ENCODE results near the gene CBLL1. TPM values are rescaled to one million over a fixed set of nuclear protein-coding genes. Genes with fewer than 3 reads are reported as not detected.

CBLL1 gene
- 43.2 and 45.4 TPM in 2 replicates for total RNA-seq (2014; rRNA removed; shearing (Covaris generic))

DNA sequence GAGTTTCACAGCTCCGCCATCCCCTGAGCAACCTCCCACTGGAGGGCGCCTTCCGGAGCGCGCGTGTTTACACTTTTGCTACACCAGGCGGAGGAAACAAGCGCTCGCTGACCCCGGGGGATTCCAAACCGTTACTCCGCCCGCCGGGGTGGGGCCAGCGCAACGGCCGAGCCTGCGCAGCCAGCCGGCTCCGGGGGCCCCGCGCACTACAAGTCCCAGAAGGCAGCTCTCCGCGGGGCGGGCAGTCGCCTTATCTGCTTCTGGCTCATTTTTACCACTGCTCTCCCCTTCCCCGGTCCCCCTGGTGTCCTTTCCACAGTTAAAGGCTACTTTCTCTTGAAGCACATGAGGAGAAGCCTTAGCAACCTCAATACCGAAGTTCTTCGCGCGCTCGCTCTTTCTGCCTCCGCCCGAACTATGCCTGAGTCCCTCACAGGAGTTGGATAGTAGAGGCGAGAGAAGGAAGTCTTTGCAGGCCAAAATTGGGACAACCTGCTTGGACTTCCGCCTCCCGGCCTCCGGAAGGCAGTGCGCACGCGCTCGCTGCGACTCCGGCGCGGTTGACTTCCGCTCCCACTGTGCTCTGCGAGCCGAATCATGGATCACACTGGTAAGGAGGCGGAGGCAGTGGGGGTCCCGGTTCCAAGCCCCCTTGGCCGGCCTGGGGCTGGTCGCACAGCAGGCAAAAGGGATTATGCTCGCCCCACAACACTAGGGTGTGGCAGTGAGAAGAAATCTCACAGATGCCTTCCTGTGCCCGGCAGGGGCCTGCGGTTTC is at the start of gene CBLL1:
CBLL1 (plus strand) TSS at position 576 of the 778 bp plus-strand sequence; CDS start at position 598, 22 bp downstream.
- DNase-seq = peak; percentile 97
- no peaks in the 10 kb centered on the region for H3K27me3 ChIP-seq
- peaks cover 9% of the 10 kb centered on the region for H3K36me3 ChIP-seq
- H3K4me1 ChIP-seq = peaks cover 6% of the 10 kb centered on the region; the same call in 1 of the 2 replicates
- H3K4me3 ChIP-seq = peak within 1 kb of the TSS; percentile 75
- peak within 1 kb of the TSS; percentile 88 for H3K27ac ChIP-seq
- no peaks in the 10 kb centered on the region for H3K9me3 ChIP-seq (replicated peaks)

GRCh38 chr7:107694386-107694785 is 49.6 kb upstream of the CBLL1 start:
- no peaks in the 10 kb centered on the region for H3K27me3 ChIP-seq
- H3K27ac ChIP-seq = peak overlapping the region; percentile 84
- DNase-seq = peak; percentile 85 to 94

GRCh38 chr7:107696330-107696946 is 47.5 kb upstream of the CBLL1 start:
- H3K9me3 ChIP-seq (replicated peaks) = no peaks in the 10 kb centered on the region
- H3K27me3 ChIP-seq = no peaks in the 10 kb centered on the region
- no peak overlapping the region for H3K27ac ChIP-seq
- H3K36me3 ChIP-seq = no peaks in the 10 kb centered on the region
- peaks cover 49% of the 10 kb centered on the region for H3K4me1 ChIP-seq
- no peak for DNase-seq
- H3K4me3 ChIP-seq = no peak overlapping the region

More at GRCh38 chr7:107694386-107694785, 49.6 kb upstream of the CBLL1 start:
- no peaks in the 10 kb centered on the region for H3K9me3 ChIP-seq (replicated peaks)
- peaks cover 63% of the 10 kb centered on the region for H3K4me1 ChIP-seq
- no peaks in the 10 kb centered on the region for H3K36me3 ChIP-seq
- peak overlapping the region; percentile 47 for H3K4me3 ChIP-seq

GRCh38 chr7:107697321-107698049 is 46.5 kb upstream of the CBLL1 start:
- Histone ChIP-seq H3K36me3 (no peaks in the 10 kb centered on the region), H3K27ac (no peak overlapping the region), H3K4me3 (no peak overlapping the region), H3K9me3 (replicated peaks) (no peaks in the 10 kb centered on the region), H3K4me1 (peaks cover 40% of the 10 kb centered on the region), H3K27me3 (no peaks in the 10 kb centered on the region)
- DNase-seq = peak in 1 of 2 experiments; percentile 39

DNA sequence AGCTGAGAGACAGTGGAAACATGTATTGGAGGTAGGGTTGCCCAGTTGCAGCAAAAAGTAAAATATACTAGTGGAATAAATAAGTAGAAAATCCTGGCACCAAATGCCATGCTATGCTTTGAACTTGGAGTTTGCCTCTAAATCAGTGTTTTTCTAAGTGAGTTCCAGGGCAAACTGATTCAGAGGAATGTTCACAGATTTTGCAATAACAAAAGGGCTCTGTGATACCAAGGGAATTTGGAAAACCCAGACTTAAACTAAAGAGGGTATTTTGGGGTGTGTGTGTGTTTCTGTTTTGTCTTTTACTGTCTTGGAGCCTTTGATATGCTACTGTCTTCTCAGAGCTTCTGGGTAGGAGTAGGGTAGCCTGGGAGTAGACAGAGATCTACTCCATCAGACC is 43.4 kb upstream of the CBLL1 start:
- no peaks in the 10 kb centered on the region for H3K36me3 ChIP-seq
- no peaks in the 10 kb centered on the region for H3K27me3 ChIP-seq
- peaks cover 14% of the 10 kb centered on the region for H3K4me1 ChIP-seq
- no peak for DNase-seq
- H3K27ac ChIP-seq = no peak overlapping the region
- H3K9me3 ChIP-seq (replicated peaks) = no peaks in the 10 kb centered on the region
- no peak overlapping the region for H3K4me3 ChIP-seq

GRCh38 chr7:107701191-107701590 is 42.8 kb upstream of the CBLL1 start:
- Histone ChIP-seq H3K4me1 (peaks cover 11% of the 10 kb centered on the region), H3K9me3 (replicated peaks) (no peaks in the 10 kb centered on the region), H3K27me3 (no peaks in the 10 kb centered on the region), H3K27ac (no peak overlapping the region), H3K4me3 (no peak overlapping the region), H3K36me3 (no peaks in the 10 kb centered on the region)
- DNase-seq = no peak

- H3K27me3 ChIP-seq = no peaks in the 10 kb centered on the region
- DNase-seq = no peak
- no peak overlapping the region for H3K27ac ChIP-seq
These were observed 40.7 kb upstream of the CBLL1 start for GRCh38 chr7:107703219-107703618.

DNA sequence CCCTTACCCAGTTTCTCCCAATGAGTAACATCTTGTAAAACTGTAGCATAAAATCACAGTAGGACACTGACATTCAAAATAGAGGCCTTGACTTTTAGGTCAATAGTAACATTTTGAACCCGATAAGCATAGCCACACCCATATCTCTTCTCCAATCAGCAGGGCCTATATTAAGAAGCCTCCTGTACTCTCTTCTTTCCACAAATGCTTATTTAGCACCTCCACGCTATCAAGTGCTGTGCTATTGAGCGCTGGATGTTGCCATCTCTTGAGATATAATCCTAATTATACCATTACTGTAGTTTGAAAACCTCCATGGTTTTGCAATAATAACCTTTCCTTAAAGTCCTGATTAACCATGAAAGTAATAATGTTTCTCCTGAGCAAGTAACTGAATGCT is 40.1 kb upstream of the CBLL1 start:
- no peak overlapping the region for H3K4me3 ChIP-seq
- DNase-seq = no peak

More at GRCh38 chr7:107703219-107703618, 40.7 kb upstream of the CBLL1 start:
- Histone ChIP-seq H3K4me1 (no peaks in the 10 kb centered on the region), H3K4me3 (no peak overlapping the region), H3K9me3 (replicated peaks) (no peaks in the 10 kb centered on the region), H3K36me3 (no peaks in the 10 kb centered on the region)

DNA sequence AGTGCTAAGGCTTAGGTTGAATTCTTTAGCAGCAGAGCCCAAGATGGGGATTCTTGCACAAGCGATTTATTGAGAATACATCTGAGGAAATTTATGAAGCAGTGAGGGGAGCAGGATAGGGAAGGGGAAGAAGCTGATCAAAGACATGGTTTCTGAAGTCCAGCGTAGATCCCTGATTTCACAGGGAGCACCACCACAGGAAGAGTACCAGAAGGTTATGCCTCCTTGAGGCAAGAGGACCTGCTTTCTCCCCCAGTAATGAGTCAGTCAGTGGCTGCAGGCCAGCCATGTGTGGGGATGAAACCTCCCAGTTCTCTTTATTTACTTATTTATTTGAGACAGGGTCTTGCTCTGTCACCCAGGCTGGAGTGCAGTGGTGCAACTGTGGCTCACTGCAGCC is 35.0 kb upstream of the CBLL1 start:
- no peak for DNase-seq
- no peaks in the 10 kb centered on the region; the same call in 1 of the 2 replicates for H3K36me3 ChIP-seq

More for the DNA sequence above, 40.1 kb upstream of the CBLL1 start:
- no peaks in the 10 kb centered on the region for H3K4me1 ChIP-seq
- H3K27me3 ChIP-seq = no peaks in the 10 kb centered on the region
- H3K36me3 ChIP-seq = no peaks in the 10 kb centered on the region
- H3K27ac ChIP-seq = no peak overlapping the region
- no peaks in the 10 kb centered on the region for H3K9me3 ChIP-seq (replicated peaks)

GRCh38 chr7:107711301-107711700 is 32.6 kb upstream of the CBLL1 start:
- Histone ChIP-seq H3K27me3 (no peaks in the 10 kb centered on the region), H3K27ac (no peak overlapping the region), H3K9me3 (replicated peaks) (no peaks in the 10 kb centered on the region), H3K4me3 (no peak overlapping the region), H3K36me3 (no peaks in the 10 kb centered on the region; the same call in 1 of the 2 replicates), H3K4me1 (no peaks in the 10 kb centered on the region)
- DNase-seq = no peak

More for the DNA sequence above, 35.0 kb upstream of the CBLL1 start:
- H3K4me1 ChIP-seq = no peaks in the 10 kb centered on the region
- H3K9me3 ChIP-seq (replicated peaks) = no peaks in the 10 kb centered on the region
- H3K27me3 ChIP-seq = no peaks in the 10 kb centered on the region
- no peak overlapping the region for H3K4me3 ChIP-seq
- no peak overlapping the region for H3K27ac ChIP-seq

DNA sequence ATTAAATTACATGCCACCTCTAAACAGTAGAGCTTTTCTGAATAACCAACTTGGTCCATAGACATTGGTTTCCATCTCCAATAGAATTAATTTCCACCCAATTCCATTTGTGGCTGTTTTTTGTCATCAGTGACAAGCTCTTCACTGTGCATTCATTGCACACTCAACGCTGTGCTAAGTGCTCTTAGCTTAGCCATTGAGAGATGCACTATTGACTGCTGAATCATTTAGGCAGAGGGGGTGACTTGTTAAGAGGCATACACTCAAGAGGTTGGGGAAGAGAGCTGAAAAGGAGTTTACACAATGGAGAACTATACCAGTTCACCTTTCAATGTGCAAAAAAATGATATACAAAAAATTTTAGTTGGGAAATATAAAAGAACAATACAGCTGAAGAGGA is 31.9 kb upstream of the CBLL1 start:
- Histone ChIP-seq H3K27me3 (no peaks in the 10 kb centered on the region), H3K36me3 (no peaks in the 10 kb centered on the region; the same call in 1 of the 2 replicates), H3K9me3 (replicated peaks) (no peaks in the 10 kb centered on the region), H3K27ac (no peak overlapping the region), H3K4me3 (no peak overlapping the region), H3K4me1 (no peaks in the 10 kb centered on the region)
- DNase-seq = no peak

DNA sequence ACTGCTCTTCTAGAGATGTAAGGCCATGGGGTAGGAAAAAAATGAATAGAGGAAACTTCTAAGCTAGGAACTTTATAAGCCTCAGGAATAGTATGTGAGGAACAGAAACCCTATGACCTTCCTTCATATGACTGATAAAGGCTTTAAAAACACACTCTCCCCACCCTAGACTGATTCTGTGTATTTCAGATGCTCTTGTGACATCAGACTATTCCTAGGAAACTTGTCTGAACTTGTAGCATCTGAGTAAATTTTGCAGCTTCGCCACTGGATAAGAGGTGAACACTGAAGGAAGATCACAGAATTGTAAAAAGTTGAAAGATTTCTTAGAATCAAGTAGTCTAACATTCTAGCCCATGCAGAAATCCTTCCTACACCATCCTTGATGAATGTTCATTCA is 31.0 kb upstream of the CBLL1 start:
- Histone ChIP-seq H3K27ac (no peak overlapping the region), H3K27me3 (no peaks in the 10 kb centered on the region)

GRCh38 chr7:107715531-107715930 is 28.4 kb upstream of the CBLL1 start:
- H3K27ac ChIP-seq = no peak overlapping the region
- H3K9me3 ChIP-seq (replicated peaks) = no peaks in the 10 kb centered on the region
- H3K4me3 ChIP-seq = no peak overlapping the region
- no peaks in the 10 kb centered on the region; the same call in 1 of the 2 replicates for H3K4me1 ChIP-seq
- no peak for DNase-seq
- H3K27me3 ChIP-seq = no peaks in the 10 kb centered on the region
- no peaks in the 10 kb centered on the region for H3K36me3 ChIP-seq

More for the DNA sequence above, 31.0 kb upstream of the CBLL1 start:
- Histone ChIP-seq H3K36me3 (no peaks in the 10 kb centered on the region; the same call in 1 of the 2 replicates), H3K4me3 (no peak overlapping the region), H3K9me3 (replicated peaks) (no peaks in the 10 kb centered on the region), H3K4me1 (no peaks in the 10 kb centered on the region)
- DNase-seq = no peak

DNA sequence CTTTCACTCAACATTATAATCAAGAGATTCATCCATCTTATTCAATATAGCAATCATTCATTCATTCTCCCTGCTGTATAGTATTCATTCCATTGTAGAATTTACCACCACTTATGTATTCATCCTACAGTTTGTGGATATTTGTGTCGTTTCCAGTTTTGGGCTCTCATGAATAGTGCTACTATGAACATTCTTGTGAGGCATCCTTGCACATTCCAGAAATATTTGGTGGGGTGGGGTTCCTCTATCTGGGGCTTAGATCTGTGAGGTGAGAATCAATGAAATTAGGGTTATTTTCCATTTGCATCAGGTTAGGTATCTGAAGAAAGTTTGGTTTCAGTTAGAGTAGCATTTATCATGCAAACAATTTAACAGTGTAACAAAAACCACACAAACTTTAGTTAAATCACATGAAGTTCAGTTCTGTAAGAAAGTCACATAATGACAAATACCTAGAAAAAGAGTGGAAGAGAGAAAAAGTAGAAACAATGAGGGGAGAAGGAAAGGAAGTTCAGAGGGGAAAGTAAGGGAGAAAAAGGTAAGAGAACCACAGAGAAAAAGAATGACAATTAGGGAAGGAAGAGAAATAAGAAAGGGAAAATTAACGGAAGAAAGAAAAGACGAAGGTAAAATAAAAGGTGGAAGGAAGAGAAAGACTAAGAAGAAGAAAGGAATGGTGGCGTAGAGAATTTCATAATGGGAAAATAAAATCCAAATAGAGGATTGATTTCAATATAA is 25.3 kb upstream of the CBLL1 start:
- H3K27me3 ChIP-seq = no peaks in the 10 kb centered on the region
- no peak overlapping the region for H3K4me3 ChIP-seq
- no peak overlapping the region for H3K27ac ChIP-seq
- DNase-seq = no peak
- no peaks in the 10 kb centered on the region; the same call in 1 of the 2 replicates for H3K4me1 ChIP-seq
- H3K9me3 ChIP-seq (replicated peaks) = no peaks in the 10 kb centered on the region
- H3K36me3 ChIP-seq = no peaks in the 10 kb centered on the region
